Cardiac muscle cell (in vitro differentiated cells and primary cell): Measurements from ENCODE around the gene MAPKAPK2. TPM values are rescaled to one million over a fixed set of nuclear protein-coding genes. Genes with fewer than 3 reads are reported as not detected.

Experiments
- DNase-seq, 2 donors: peaks; one replicate each; pipeline versions ENCODE4 v3.0.0 to v3.0.0-alpha.2; 2010 to 2017; ENCODE audit warnings: low read depth in 1 of 2, low spot score in 1 of 2
- H3K27ac ChIP-seq: fragments of 200-600 bp; sonication (generic); 2 replicates; pipeline ENCODE4 v1.5.1; 2016
- H3K27me3 ChIP-seq: fragments of 200-600 bp; sonication (generic); 2 replicates; pipeline ENCODE4 v1.6.0; 2016; ENCODE audit warnings: control low read depth
- H3K36me3 ChIP-seq: fragments of 200-600 bp; sonication (generic); 2 replicates; pipeline ENCODE4 v1.5.1; 2016; ENCODE audit warnings: control low read depth
- H3K4me1 ChIP-seq: fragments of 200-600 bp; sonication (generic); 2 replicates; pipeline ENCODE4 v1.8.1; 2017; ENCODE audit warnings: low read depth, mild to moderate bottlenecking, mixed run types
- H3K4me3 ChIP-seq: fragments of 200-600 bp; sonication (generic); 2 replicates; pipeline ENCODE4 v1.5.1; 2016; ENCODE audit warnings: mild to moderate bottlenecking
- H3K9me3 ChIP-seq: fragments of 200-600 bp; sonication (generic); 2 replicates; pipeline ENCODE4 v1.5.1; 2017; ENCODE audit warnings: low read depth, mild to moderate bottlenecking, control low read depth
- polyA plus RNA-seq: library from polyadenylated mRNA; unstranded; fragments of >200 nt; fragmentation: Nextera tagmentation; extraction: Ambion mirVana; gene quantifications from 2 replicates; pipeline ENCODE4 v1.2.1, GENCODE V29; 2016
- total RNA-seq: library from RNA; depleted of rRNA; stranded (reverse); fragments of >200 nt; gene quantifications from 2 replicates; pipeline ENCODE4 v1.2.3, GENCODE V29; 2016
- TF ChIP-seq, protein P1 (sequence below): IDR thresholded peaks from 2 replicates; pipeline ENCODE4 v1.5.1; 2012; ENCODE audit warnings: low read depth, mild to moderate bottlenecking, low read length

Gene MAPKAPK2
- total and polyA plus RNA-seq, 2 experiments from 2014 or later, result 31.4 to 117 TPM

DNA sequence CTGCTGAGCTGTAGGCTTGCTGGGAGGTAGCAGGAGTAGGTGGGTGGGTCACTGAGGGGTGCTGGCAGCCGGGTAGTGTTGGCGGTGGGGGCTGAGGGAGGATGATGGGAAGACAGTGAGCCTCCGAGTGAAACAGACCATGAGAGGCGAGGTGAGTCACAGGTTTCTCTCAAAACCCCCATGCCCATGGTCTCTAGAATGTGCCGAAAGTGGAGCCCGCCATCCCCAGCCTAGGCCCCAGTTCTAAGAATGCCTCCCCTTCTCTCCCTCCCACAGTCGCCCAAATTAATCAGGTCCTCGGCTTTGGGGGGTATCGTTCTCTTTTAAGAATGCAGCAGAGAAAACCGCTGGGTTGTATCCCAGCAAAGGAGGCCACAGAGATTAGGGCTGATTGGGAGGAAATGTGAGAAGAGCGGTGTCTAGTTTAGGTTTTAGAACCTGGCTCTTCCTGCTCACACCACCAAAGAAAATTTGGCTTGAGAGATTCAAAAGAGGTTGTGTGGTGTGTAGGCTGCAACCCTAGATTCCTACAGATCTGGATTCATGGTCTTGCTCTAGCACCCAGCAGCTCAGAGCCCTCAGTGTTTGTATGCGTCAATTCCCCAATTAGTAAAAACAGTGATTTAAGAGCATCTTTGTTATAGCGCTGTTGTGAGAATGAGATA, 58.1 kb downstream of the MAPKAPK2 start:
- TF ChIP-seq, protein P1, sequence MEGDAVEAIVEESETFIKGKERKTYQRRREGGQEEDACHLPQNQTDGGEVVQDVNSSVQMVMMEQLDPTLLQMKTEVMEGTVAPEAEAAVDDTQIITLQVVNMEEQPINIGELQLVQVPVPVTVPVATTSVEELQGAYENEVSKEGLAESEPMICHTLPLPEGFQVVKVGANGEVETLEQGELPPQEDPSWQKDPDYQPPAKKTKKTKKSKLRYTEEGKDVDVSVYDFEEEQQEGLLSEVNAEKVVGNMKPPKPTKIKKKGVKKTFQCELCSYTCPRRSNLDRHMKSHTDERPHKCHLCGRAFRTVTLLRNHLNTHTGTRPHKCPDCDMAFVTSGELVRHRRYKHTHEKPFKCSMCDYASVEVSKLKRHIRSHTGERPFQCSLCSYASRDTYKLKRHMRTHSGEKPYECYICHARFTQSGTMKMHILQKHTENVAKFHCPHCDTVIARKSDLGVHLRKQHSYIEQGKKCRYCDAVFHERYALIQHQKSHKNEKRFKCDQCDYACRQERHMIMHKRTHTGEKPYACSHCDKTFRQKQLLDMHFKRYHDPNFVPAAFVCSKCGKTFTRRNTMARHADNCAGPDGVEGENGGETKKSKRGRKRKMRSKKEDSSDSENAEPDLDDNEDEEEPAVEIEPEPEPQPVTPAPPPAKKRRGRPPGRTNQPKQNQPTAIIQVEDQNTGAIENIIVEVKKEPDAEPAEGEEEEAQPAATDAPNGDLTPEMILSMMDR, result no peak
- DNase-seq, result no peak
- Histone ChIP-seq H3K27me3 (no peaks in the 10 kb centered on the region), H3K27ac (no peak overlapping the region), H3K9me3 (no peaks in the 10 kb centered on the region), H3K4me1 (peaks cover 12% of the 10 kb centered on the region), H3K36me3 (no peaks in the 10 kb centered on the region), H3K4me3 (no peak overlapping the region)

- Histone ChIP-seq H3K9me3 (no peaks in the 10 kb centered on the region), H3K27ac (no peak overlapping the region), H3K36me3 (no peaks in the 10 kb centered on the region), H3K4me1 (peaks cover 5% of the 10 kb centered on the region), H3K27me3 (no peaks in the 10 kb centered on the region), H3K4me3 (no peak overlapping the region)
- DNase-seq, result no peak
- TF ChIP-seq, protein P1, result no peak
Measured at GRCh38 chr1:206744683-206745082, 60.0 kb downstream of the MAPKAPK2 start.

- H3K36me3 ChIP-seq, result no peaks in the 10 kb centered on the region
- H3K27me3 ChIP-seq, result peaks cover 3% of the 10 kb centered on the region
- H3K27ac ChIP-seq, result no peak overlapping the region
- no peak overlapping the region for H3K4me3 ChIP-seq
- no peak for DNase-seq
- no peaks in the 10 kb centered on the region for H3K9me3 ChIP-seq
- H3K4me1 ChIP-seq, result no peaks in the 10 kb centered on the region
- TF ChIP-seq, protein P1, result no peak
Measured at GRCh38 chr1:206745301-206745700, 60.6 kb downstream of the MAPKAPK2 start.

GRCh38 chr1:206748348-206749030, 63.8 kb downstream of the MAPKAPK2 start:
- H3K9me3 ChIP-seq, result no peaks in the 10 kb centered on the region
- peak in 1 of 2 donors; percentile 36 for DNase-seq

DNA sequence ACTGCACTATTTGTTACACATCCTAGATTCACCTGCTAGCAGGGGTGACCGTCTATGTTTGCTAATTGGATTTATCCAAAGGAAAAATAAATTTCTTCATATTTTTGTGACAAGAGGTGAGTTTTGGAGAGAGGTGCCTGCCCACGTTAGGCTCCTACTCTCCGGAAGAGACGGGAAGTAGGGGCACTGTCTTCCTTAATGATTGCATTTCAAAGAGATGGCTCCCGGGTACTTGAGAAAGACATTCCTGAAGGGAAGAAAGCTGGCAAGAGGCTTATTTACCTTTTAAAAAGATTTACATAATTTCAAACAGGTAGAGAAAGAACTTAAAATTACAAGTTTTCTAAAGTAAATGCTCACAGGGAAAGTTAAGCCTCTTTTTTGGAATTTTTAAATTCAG, 67.2 kb downstream of the MAPKAPK2 start:
- Histone ChIP-seq H3K36me3 (no peaks in the 10 kb centered on the region), H3K27ac (no peak overlapping the region), H3K4me3 (no peak overlapping the region), H3K27me3 (peaks cover 14% of the 10 kb centered on the region), H3K9me3 (no peaks in the 10 kb centered on the region), H3K4me1 (no peaks in the 10 kb centered on the region)
- DNase-seq, result no peak
- TF ChIP-seq, protein P1, result no peak

More at GRCh38 chr1:206748348-206749030, 63.8 kb downstream of the MAPKAPK2 start:
- peaks cover 10% of the 10 kb centered on the region for H3K27me3 ChIP-seq
- H3K4me1 ChIP-seq, result no peaks in the 10 kb centered on the region
- no peaks in the 10 kb centered on the region for H3K36me3 ChIP-seq
- TF ChIP-seq, protein P1, result no peak
- H3K27ac ChIP-seq, result no peak overlapping the region
- no peak overlapping the region for H3K4me3 ChIP-seq
